ENCODE data around the gene PRKAG2.

DNA sequence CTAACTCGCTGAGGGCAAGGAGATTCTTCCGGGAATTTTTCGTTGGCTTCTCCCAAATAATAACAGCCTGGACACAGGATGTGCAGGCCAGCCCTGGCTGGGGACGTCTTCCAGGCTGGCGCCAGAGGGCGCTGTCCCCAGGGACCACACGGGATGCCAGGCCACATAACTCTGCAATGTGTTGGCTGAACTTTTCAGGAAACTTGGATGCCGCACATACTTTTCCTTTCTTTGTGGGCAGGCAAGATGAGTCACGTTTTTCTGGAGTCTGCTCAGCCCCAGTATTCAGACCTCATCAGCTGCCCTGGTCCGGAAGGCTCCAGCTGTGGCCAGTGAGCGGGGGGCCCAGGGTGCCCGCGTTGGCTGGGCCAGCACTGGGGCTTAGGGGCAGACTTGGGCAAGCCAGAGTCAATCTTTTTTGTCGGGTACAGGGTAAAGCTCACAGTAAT lies 122.7 kb downstream of the PRKAG2 start:
- TF ChIP-seq, protein P1, sequence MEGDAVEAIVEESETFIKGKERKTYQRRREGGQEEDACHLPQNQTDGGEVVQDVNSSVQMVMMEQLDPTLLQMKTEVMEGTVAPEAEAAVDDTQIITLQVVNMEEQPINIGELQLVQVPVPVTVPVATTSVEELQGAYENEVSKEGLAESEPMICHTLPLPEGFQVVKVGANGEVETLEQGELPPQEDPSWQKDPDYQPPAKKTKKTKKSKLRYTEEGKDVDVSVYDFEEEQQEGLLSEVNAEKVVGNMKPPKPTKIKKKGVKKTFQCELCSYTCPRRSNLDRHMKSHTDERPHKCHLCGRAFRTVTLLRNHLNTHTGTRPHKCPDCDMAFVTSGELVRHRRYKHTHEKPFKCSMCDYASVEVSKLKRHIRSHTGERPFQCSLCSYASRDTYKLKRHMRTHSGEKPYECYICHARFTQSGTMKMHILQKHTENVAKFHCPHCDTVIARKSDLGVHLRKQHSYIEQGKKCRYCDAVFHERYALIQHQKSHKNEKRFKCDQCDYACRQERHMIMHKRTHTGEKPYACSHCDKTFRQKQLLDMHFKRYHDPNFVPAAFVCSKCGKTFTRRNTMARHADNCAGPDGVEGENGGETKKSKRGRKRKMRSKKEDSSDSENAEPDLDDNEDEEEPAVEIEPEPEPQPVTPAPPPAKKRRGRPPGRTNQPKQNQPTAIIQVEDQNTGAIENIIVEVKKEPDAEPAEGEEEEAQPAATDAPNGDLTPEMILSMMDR (IDR thresholded peaks at IDR 0.05), result peak; percentile 78 to 94 (median 90)
- TF ChIP-seq POLR2A (IDR thresholded peaks at IDR 0.05), result no peak

All from thyroid gland (tissue), 4 donors.